ENCODE results near the gene GAPVD1.

GAPVD1 gene

DNA sequence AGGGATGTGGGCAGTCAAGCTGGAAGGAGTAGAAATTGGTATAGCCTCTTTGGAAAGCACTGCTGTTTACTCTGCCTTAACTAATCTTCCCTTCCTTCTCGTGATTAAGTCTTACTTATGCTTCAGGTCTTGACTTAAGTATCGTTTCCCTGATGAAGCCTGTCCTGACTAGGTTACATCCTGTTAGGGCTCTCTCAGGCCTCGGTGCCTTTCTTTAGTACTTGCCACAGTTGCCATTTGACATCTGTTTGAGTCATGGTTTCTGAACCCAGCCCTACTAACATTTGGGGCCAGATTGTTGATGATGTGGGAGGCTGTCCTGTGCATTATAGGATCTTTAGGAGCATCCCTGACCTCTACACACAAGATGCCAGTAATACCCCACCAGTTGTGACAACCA lies 94.4 kb downstream of the GAPVD1 start:
- DNase-seq (no peak), ATAC-seq (ENCODE audit: insufficient read depth, low read depth) (no peak)
- H3K9me3 ChIP-seq (ENCODE audit: insufficient read depth, low read length, severe bottlenecking): no peaks in the 10 kb centered on the region
- no peaks in the 10 kb centered on the region for H3K79me2 ChIP-seq (ENCODE audit: insufficient read depth, low read length)
- H3K27me3 ChIP-seq (ENCODE audit: insufficient read depth, low read length, poor library complexity): no peaks in the 10 kb centered on the region
- H3K4me3 ChIP-seq (ENCODE audit: low read depth in 1 of 2, low read length in 2 of 2): no peak overlapping the region
- H3K4me2 ChIP-seq (ENCODE audit: insufficient read depth, low read length): no peak overlapping the region
- TF ChIP-seq, protein P1, sequence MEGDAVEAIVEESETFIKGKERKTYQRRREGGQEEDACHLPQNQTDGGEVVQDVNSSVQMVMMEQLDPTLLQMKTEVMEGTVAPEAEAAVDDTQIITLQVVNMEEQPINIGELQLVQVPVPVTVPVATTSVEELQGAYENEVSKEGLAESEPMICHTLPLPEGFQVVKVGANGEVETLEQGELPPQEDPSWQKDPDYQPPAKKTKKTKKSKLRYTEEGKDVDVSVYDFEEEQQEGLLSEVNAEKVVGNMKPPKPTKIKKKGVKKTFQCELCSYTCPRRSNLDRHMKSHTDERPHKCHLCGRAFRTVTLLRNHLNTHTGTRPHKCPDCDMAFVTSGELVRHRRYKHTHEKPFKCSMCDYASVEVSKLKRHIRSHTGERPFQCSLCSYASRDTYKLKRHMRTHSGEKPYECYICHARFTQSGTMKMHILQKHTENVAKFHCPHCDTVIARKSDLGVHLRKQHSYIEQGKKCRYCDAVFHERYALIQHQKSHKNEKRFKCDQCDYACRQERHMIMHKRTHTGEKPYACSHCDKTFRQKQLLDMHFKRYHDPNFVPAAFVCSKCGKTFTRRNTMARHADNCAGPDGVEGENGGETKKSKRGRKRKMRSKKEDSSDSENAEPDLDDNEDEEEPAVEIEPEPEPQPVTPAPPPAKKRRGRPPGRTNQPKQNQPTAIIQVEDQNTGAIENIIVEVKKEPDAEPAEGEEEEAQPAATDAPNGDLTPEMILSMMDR (IDR thresholded peaks at IDR 0.05; ENCODE audit: borderline replicate concordance, extremely low read depth, low read length, poor library complexity, severe bottlenecking): no peak
- TF ChIP-seq EZH2 (IDR thresholded peaks at IDR 0.05; ENCODE audit: borderline replicate concordance, low read depth, low read length, severe bottlenecking): no peak
- peaks cover 86% of the 10 kb centered on the region for H3K36me3 ChIP-seq (ENCODE audit: insufficient read depth, low read length)
- H4K20me1 ChIP-seq (ENCODE audit: insufficient read depth, low read length): no peaks in the 10 kb centered on the region
- H3K9ac ChIP-seq (ENCODE audit: low read depth, low read length): no peak overlapping the region
- no peak overlapping the region for H3K27ac ChIP-seq (ENCODE audit: low read length)
- no peaks in the 10 kb centered on the region for H3K4me1 ChIP-seq (ENCODE audit: insufficient read depth, low read length)
- no peak overlapping the region for H2AFZ ChIP-seq (ENCODE audit: low read depth, low read length)

DNA sequence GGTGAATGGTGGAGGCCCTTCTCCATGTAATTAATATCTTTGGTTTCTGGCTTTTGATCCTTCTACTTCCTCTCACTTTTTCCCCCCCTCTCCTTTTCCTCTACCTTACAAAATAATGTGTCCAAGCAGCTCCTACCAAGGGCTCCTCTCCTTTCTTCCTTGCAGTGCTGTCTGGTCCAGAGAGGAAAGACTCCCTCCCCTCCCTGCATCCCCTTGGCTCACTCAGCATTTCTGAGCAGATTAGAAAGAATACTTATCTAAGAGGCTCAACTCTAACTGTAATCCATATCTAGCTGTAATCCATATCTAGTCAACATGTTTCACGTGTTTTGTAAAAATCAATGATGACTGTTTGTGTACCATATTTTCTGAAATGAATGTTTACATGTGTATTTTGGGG lies 97.4 kb downstream of the GAPVD1 start:
- H3K27me3 ChIP-seq (ENCODE audit: insufficient read depth, low read length, poor library complexity): no peaks in the 10 kb centered on the region
- DNase-seq: no peak
- no peaks in the 10 kb centered on the region for H3K9me3 ChIP-seq (ENCODE audit: insufficient read depth, low read length, severe bottlenecking)
- H3K79me2 ChIP-seq (ENCODE audit: insufficient read depth, low read length): no peaks in the 10 kb centered on the region
- no peak for ATAC-seq (ENCODE audit: insufficient read depth, low read depth)
- no peak overlapping the region for H3K4me2 ChIP-seq (ENCODE audit: insufficient read depth, low read length)
- no peaks in the 10 kb centered on the region for H4K20me1 ChIP-seq (ENCODE audit: insufficient read depth, low read length)
- H2AFZ ChIP-seq (ENCODE audit: low read depth, low read length): no peak overlapping the region
- TF ChIP-seq, protein P1 (IDR thresholded peaks at IDR 0.05; ENCODE audit: borderline replicate concordance, extremely low read depth, low read length, poor library complexity, severe bottlenecking): no peak
- TF ChIP-seq EZH2 (IDR thresholded peaks at IDR 0.05; ENCODE audit: borderline replicate concordance, low read depth, low read length, severe bottlenecking): no peak
- no peaks in the 10 kb centered on the region for H3K4me1 ChIP-seq (ENCODE audit: insufficient read depth, low read length)
- no peak overlapping the region for H3K27ac ChIP-seq (ENCODE audit: low read length)
- H3K9ac ChIP-seq (ENCODE audit: low read depth, low read length): no peak overlapping the region
- peaks cover 84% of the 10 kb centered on the region for H3K36me3 ChIP-seq (ENCODE audit: insufficient read depth, low read length)
- H3K4me3 ChIP-seq (ENCODE audit: low read depth in 1 of 2, low read length in 2 of 2): no peak overlapping the region

DNA sequence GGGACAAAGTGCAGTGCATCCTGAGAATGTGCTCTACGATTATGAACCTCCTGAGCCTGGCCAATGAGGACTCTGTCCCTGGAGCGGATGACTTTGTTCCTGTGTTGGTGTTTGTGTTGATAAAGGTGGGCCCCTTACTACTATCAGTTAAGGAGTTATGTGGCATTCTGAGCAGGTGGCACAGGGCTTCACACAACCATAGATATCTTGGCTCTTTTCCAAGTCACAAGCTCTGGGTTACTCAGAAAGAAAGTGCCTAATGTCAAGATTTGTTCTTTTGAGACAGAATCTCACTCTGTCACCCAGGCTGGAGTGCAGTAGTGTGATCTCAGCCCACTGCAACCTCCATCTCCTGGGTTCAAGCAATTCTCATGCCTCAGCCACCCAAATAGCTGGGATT lies 99.0 kb downstream of the GAPVD1 start:
- H3K4me2 ChIP-seq (ENCODE audit: insufficient read depth, low read length): no peak overlapping the region
- peaks cover 79% of the 10 kb centered on the region for H3K36me3 ChIP-seq (ENCODE audit: insufficient read depth, low read length)

More for the DNA sequence above, 99.0 kb downstream of the GAPVD1 start:
- H3K27me3 ChIP-seq (ENCODE audit: insufficient read depth, low read length, poor library complexity): no peaks in the 10 kb centered on the region
- ATAC-seq (ENCODE audit: insufficient read depth, low read depth) (no peak), DNase-seq (no peak)
- no peak overlapping the region for H3K27ac ChIP-seq (ENCODE audit: low read length)
- H3K4me1 ChIP-seq (ENCODE audit: insufficient read depth, low read length): no peaks in the 10 kb centered on the region
- no peak overlapping the region for H3K4me3 ChIP-seq (ENCODE audit: low read depth in 1 of 2, low read length in 2 of 2)
- H4K20me1 ChIP-seq (ENCODE audit: insufficient read depth, low read length): no peaks in the 10 kb centered on the region
- H2AFZ ChIP-seq (ENCODE audit: low read depth, low read length): no peak overlapping the region
- H3K79me2 ChIP-seq (ENCODE audit: insufficient read depth, low read length): no peaks in the 10 kb centered on the region
- no peak overlapping the region for H3K9ac ChIP-seq (ENCODE audit: low read depth, low read length)
- H3K9me3 ChIP-seq (ENCODE audit: insufficient read depth, low read length, severe bottlenecking): no peaks in the 10 kb centered on the region
- TF ChIP-seq EZH2 (IDR thresholded peaks at IDR 0.05; ENCODE audit: borderline replicate concordance, low read depth, low read length, severe bottlenecking): no peak
- TF ChIP-seq, protein P1 (IDR thresholded peaks at IDR 0.05; ENCODE audit: borderline replicate concordance, extremely low read depth, low read length, poor library complexity, severe bottlenecking): no peak

Measured in DND-41 (cell line).